H1 (cell line): ENCODE measurements around the gene TCEAL1.
"Not testable (repeated sequence)": the region's sequence is repeated elsewhere in the genome, so short reads cannot be mapped to it uniquely, and the experiment has no call there.

ENCODE experiments used
- CTCF ChIP-seq, 3 experiments: IDR thresholded peaks; 1 replicate in 2 of 3; 2 replicates in 1 of 3; pipeline versions ENCODE4 v1.5.1 to v1.6.1; 2011; ENCODE audit warnings: low read length in 3 of 3, mild to moderate bottlenecking in 3 of 3, inconsistent platforms in 2 of 3, low read depth in 1 of 3, moderate library complexity in 1 of 3; ENCODE audit not compliant: insufficient read depth in 1 of 3; ENCODE audit errors: control extremely low read depth in 1 of 3
- EP300 ChIP-seq, 2 experiments: IDR thresholded peaks; 1 replicate in 1 of 2; 2 replicates in 1 of 2; pipeline ENCODE4 v1.6.1; 2011 to 2012; ENCODE audit warnings: low read depth in 2 of 2, low read length in 2 of 2, mild to moderate bottlenecking in 2 of 2, borderline replicate concordance in 1 of 2, inconsistent platforms in 1 of 2, moderate library complexity in 1 of 2
- EZH2 ChIP-seq: fragments of 200-600 bp; sonication (generic); IDR thresholded peaks from 2 replicates; pipeline ENCODE4 v1.7.1; 2012; ENCODE audit warnings: low read depth, mild to moderate bottlenecking, moderate library complexity, low read length, inconsistent platforms; ENCODE audit not compliant: severe bottlenecking
- JUND ChIP-seq: IDR thresholded peaks from 2 replicates; pipeline ENCODE4 v1.6.1; 2011; ENCODE audit warnings: mild to moderate bottlenecking, improper control_type of control experiment, low read length
- MAX ChIP-seq: IDR thresholded peaks from 2 replicates; pipeline ENCODE4 v1.6.1; 2012; ENCODE audit warnings: inconsistent platforms
- POLR2A ChIP-seq, 2 experiments: IDR thresholded peaks; 1 replicate in 1 of 2; 2 replicates in 1 of 2; pipeline ENCODE4 v1.6.1; 2011; ENCODE audit warnings: low read depth in 2 of 2, low read length in 2 of 2, mild to moderate bottlenecking in 2 of 2; ENCODE audit errors: control extremely low read depth in 1 of 2
- POLR2AphosphoS5 ChIP-seq: IDR thresholded peaks from 2 replicates; pipeline ENCODE4 v1.6.1; 2011; ENCODE audit warnings: low read depth, low read length
- SIN3A ChIP-seq, 2 experiments: IDR thresholded peaks in 1 of 2; conservative IDR thresholded peaks in 1 of 2; 2 replicates each; pipeline ENCODE4 v1.6.1; 2011 to 2012; ENCODE audit warnings: low read length in 2 of 2, improper control_type of control experiment in 1 of 2, low read depth in 1 of 2, mild to moderate bottlenecking in 1 of 2
- SP1 ChIP-seq: IDR thresholded peaks from 2 replicates; pipeline ENCODE4 v1.6.1; 2011; ENCODE audit warnings: low read depth, low read length
- SRF ChIP-seq: IDR thresholded peaks from 2 replicates; pipeline ENCODE4 v1.6.1; 2011; ENCODE audit warnings: mild to moderate bottlenecking, low read depth, low read length, moderate library complexity

GRCh38 chrX:103655230-103656000 is 26.6 kb downstream of the TCEAL1 start:
- TF ChIP-seq POLR2A (IDR thresholded peaks at IDR 0.05; ENCODE audit: control extremely low read depth in 1 of 2, low read depth in 2 of 2, low read length in 2 of 2); MAX; POLR2AphosphoS5; SIN3A (conservative IDR thresholded peaks at IDR 0.05 in 1 of 2, IDR thresholded peaks at IDR 0.05 in 1 of 2; ENCODE audit: low read depth in 1 of 2, low read length in 2 of 2); EZH2; JUND; SRF; EP300 (IDR thresholded peaks at IDR 0.05; ENCODE audit: borderline replicate concordance in 1 of 2, low read depth in 2 of 2, low read length in 2 of 2); CTCF (IDR thresholded peaks at IDR 0.05; ENCODE audit: control extremely low read depth in 1 of 3, insufficient read depth in 1 of 3, low read depth in 1 of 3, low read length in 3 of 3); SP1: not testable (repeated sequence)
